HEK293 (cell line): Measurements from ENCODE around the gene ZNF451.
"Not testable (repeated sequence)": the region's sequence is repeated elsewhere in the genome, so short reads cannot be mapped to it uniquely, and the experiment has no call there.

Experiments
- CTCF ChIA-PET: fragments of 350-600 bp; formaldehyde crosslinking; extraction: SDS; loops from one replicate; lab custom pipeline; 2021; ENCODE audit warnings: antibody characterized with exemption; lab: Yijun Ruan, JAX
- POLR2A ChIA-PET: fragments of 300-600 bp; formaldehyde crosslinking; extraction: SDS; loops from one replicate; lab custom pipeline; 2020; ENCODE audit warnings: antibody characterized with exemption, inconsistent platforms; lab: Yijun Ruan, JAX
- H3K27ac ChIP-seq: fragments of 200-500 bp; sonication (Bioruptor generic); 2 replicates; pipeline ENCODE4 v1.5.1; 2014; ENCODE audit warnings: low read depth, low read length, control low read depth, inconsistent platforms; ENCODE audit errors: extremely low read depth
- H3K36me3 ChIP-seq, 2 experiments: fragments of 200-500 bp in 1 of 2; sonication (Bioruptor generic) in 1 of 2; 1 replicate in 1 of 2; 2 replicates in 1 of 2; pipeline ENCODE4 v1.5.1; 2014 to 2017; ENCODE audit warnings: inconsistent platforms in 2 of 2, low read length in 2 of 2; ENCODE audit not compliant: control insufficient read depth in 2 of 2, insufficient read depth in 1 of 2
- H3K4me1 ChIP-seq: fragments of 200-500 bp; sonication (Bioruptor generic); 2 replicates; pipeline ENCODE4 v1.5.1; 2014; ENCODE audit warnings: mild to moderate bottlenecking, low read length, inconsistent platforms; ENCODE audit not compliant: control insufficient read depth, insufficient read depth
- H3K4me3 ChIP-seq: 2 replicates; pipeline ENCODE4 v1.5.1; 2011; ENCODE audit warnings: low read depth, mild to moderate bottlenecking, control low read depth, low read length, moderate library complexity
- H3K9me3 ChIP-seq: fragments of 200-500 bp; sonication (Bioruptor generic); 2 replicates; pipeline ENCODE4 v1.5.1; 2014; ENCODE audit warnings: low read depth, low read length, inconsistent platforms; ENCODE audit not compliant: control insufficient read depth, insufficient read depth
- ATF2 ChIP-seq: fragments of 450-650 bp; formaldehyde crosslinking; IDR thresholded peaks from 2 replicates; pipeline ENCODE4 v1.5.1; 2016; ENCODE audit warnings: missing biosample characterization, missing genetic modification characterization, low read depth
- KLF1 ChIP-seq: fragments of 450-650 bp; formaldehyde crosslinking; IDR thresholded peaks from 2 replicates; pipeline ENCODE4 v1.5.1; 2016; ENCODE audit warnings: missing biosample characterization, missing genetic modification characterization
- KLF10 ChIP-seq: fragments of 450-650 bp; IDR thresholded peaks from 2 replicates; pipeline ENCODE4 v1.5.1; 2018; ENCODE audit warnings: missing biosample characterization, mild to moderate bottlenecking, missing genetic modification characterization
- KLF7 ChIP-seq: fragments of 450-650 bp; formaldehyde crosslinking; IDR thresholded peaks from 2 replicates; pipeline ENCODE4 v1.5.1; 2016; ENCODE audit warnings: missing biosample characterization, missing genetic modification characterization, borderline replicate concordance
- KLF8 ChIP-seq: fragments of 450-650 bp; formaldehyde crosslinking; IDR thresholded peaks from 2 replicates; pipeline ENCODE4 v1.5.1; 2016; ENCODE audit warnings: missing biosample characterization, missing genetic modification characterization
- KLF9 ChIP-seq: fragments of 450-650 bp; formaldehyde crosslinking; IDR thresholded peaks from 2 replicates; pipeline ENCODE4 v1.5.1; 2016; ENCODE audit warnings: missing biosample characterization, missing genetic modification characterization, low read depth
- MYNN ChIP-seq: fragments of 450-650 bp; formaldehyde crosslinking; IDR thresholded peaks from 2 replicates; pipeline ENCODE4 v1.5.1; 2016; ENCODE audit warnings: missing biosample characterization, missing genetic modification characterization, borderline replicate concordance
- PRDM4 ChIP-seq: fragments of 450-650 bp; formaldehyde crosslinking; IDR thresholded peaks from 2 replicates; pipeline ENCODE4 v1.5.1; 2017; ENCODE audit warnings: missing biosample characterization, missing genetic modification characterization
- SP2 ChIP-seq: fragments of 450-650 bp; formaldehyde crosslinking; IDR thresholded peaks from 2 replicates; pipeline ENCODE4 v1.5.1; 2016; ENCODE audit warnings: missing biosample characterization, missing genetic modification characterization
- SP3 ChIP-seq: fragments of 450-650 bp; formaldehyde crosslinking; IDR thresholded peaks from 2 replicates; pipeline ENCODE4 v1.5.1; 2016; ENCODE audit warnings: missing biosample characterization, missing genetic modification characterization
- ZFHX2 ChIP-seq: fragments of 450-650 bp; formaldehyde crosslinking; conservative IDR thresholded peaks from 2 replicates; pipeline ENCODE4 v1.5.1; 2016; ENCODE audit warnings: missing biosample characterization, missing genetic modification characterization
- ZFP37 ChIP-seq: fragments of 450-650 bp; formaldehyde crosslinking; IDR thresholded peaks from 2 replicates; pipeline ENCODE4 v1.5.1; 2016; ENCODE audit warnings: missing biosample characterization, missing genetic modification characterization
- ZNF146 ChIP-seq: fragments of 450-650 bp; formaldehyde crosslinking; IDR thresholded peaks from 2 replicates; pipeline ENCODE4 v1.5.1; 2016; ENCODE audit warnings: missing biosample characterization, missing genetic modification characterization
- ZNF211 ChIP-seq: fragments of 450-650 bp; formaldehyde crosslinking; IDR thresholded peaks from 2 replicates; pipeline ENCODE4 v1.5.1; 2016; ENCODE audit warnings: low read depth, missing biosample characterization, missing genetic modification characterization
- ZNF24 ChIP-seq: fragments of 450-650 bp; formaldehyde crosslinking; IDR thresholded peaks from 2 replicates; pipeline ENCODE4 v1.5.1; 2016; ENCODE audit warnings: missing biosample characterization, missing genetic modification characterization
- ZNF335 ChIP-seq: fragments of 450-650 bp; formaldehyde crosslinking; conservative IDR thresholded peaks from 2 replicates; pipeline ENCODE4 v1.5.1; 2016; ENCODE audit warnings: missing biosample characterization, missing genetic modification characterization
- ZNF555 ChIP-seq: fragments of 450-650 bp; formaldehyde crosslinking; conservative IDR thresholded peaks from 2 replicates; pipeline ENCODE4 v1.5.1; 2017; ENCODE audit warnings: missing biosample characterization, mild to moderate bottlenecking, missing genetic modification characterization, inconsistent platforms
- ZNF558 ChIP-seq: fragments of 450-650 bp; formaldehyde crosslinking; IDR thresholded peaks from 2 replicates; pipeline ENCODE4 v1.5.1; 2016; ENCODE audit warnings: missing biosample characterization, missing genetic modification characterization
- ZNF76 ChIP-seq: fragments of 450-650 bp; formaldehyde crosslinking; IDR thresholded peaks from 2 replicates; pipeline ENCODE4; 2016; ENCODE audit warnings: low read depth, missing biosample characterization, missing genetic modification characterization, borderline replicate concordance
- ZSCAN30 ChIP-seq: fragments of 450-650 bp; IDR thresholded peaks from 2 replicates; pipeline ENCODE4 v1.5.1; 2018; ENCODE audit warnings: missing biosample characterization, mild to moderate bottlenecking, missing genetic modification characterization, moderate library complexity
- ZSCAN4 ChIP-seq: fragments of 450-650 bp; formaldehyde crosslinking; IDR thresholded peaks from 2 replicates; pipeline ENCODE4 v1.5.1; 2017; ENCODE audit warnings: missing biosample characterization, missing genetic modification characterization

The ZNF451 gene

GRCh38 chr6:57089687-57090457 lies at the start of gene ZNF451 (continued):
- TF ChIP-seq ATF2 (tag by site-specific recombination) (no peak), ZNF211 (tag by site-specific recombination) (no peak), MYNN (0 out of 2 replicates have a peak, but pooled peaks have one; percentile 24), KLF9 (tag by site-specific recombination) (peak; percentile 82)

GRCh38 chr6:57044061-57044460 lies 45.9 kb upstream of the ZNF451 start:
- peak; percentile 92 for TF ChIP-seq ZNF558 (tag by site-specific recombination)
- H3K4me1 ChIP-seq, H3K4me3 ChIP-seq, H3K27ac ChIP-seq, H3K9me3 ChIP-seq, H3K36me3 ChIP-seq: not testable (repeated sequence)
- POLR2A ChIA-PET: interaction anchor here (0.6 kb wide), 1 partner anchor 82 kb away, joined by 4 read pairs; no protein-coding TSS in a partner anchor
- CTCF ChIA-PET: interaction anchor here (1.7 kb wide), 1 partner anchor 23 kb away, joined by 6 read pairs; no protein-coding TSS in a partner anchor

GRCh38 chr6:57044568-57044967 lies 45.4 kb upstream of the ZNF451 start:
- CTCF ChIA-PET: interaction anchor here (0.6 to 1.9 kb wide), 2 partner anchors 90 to 165 kb away, joined by 3 to 5 read pairs; partner anchors contain the start of gene BEND6
- peaks cover 11% of the 10 kb centered on the region; the same call in 1 of the 2 replicates for H3K4me1 ChIP-seq
- no peak overlapping the region for H3K4me3 ChIP-seq
- H3K36me3 ChIP-seq: peaks cover 7 to 12% of the 10 kb centered on the region in 2 experiments
- TF ChIP-seq KLF1 (tag by site-specific recombination) (no peak), ZSCAN4 (tag by site-specific recombination) (peak; percentile 78), ZNF146 (tag by site-specific recombination) (peak; percentile 92), ZNF24 (no peak), ZNF555 (tag by site-specific recombination) (no peak)
- POLR2A ChIA-PET: interaction anchor here (0.6 kb wide), 1 partner anchor 83 kb away, joined by 4 read pairs; no protein-coding TSS in a partner anchor
- no peaks in the 10 kb centered on the region for H3K9me3 ChIP-seq
- H3K27ac ChIP-seq: no peak overlapping the region

GRCh38 chr6:57046332-57047256 lies 43.4 kb upstream of the ZNF451 start, which contains the start of gene KIAA1586:
Gene KIAA1586 (plus strand): TSS chr6:57046693. CDS start chr6:57046756, 63 bp downstream.
- peak within 1 kb of the TSS; percentile 67 for H3K4me3 ChIP-seq
- H3K4me1 ChIP-seq: peaks cover 11% of the 10 kb centered on the region; the same call in 1 of the 2 replicates
- H3K36me3 ChIP-seq: peaks cover 27 to 32% of the 10 kb centered on the region in 2 experiments
- ChIA-PET POLR2A (interaction anchor here (0.6 to 1.4 kb wide), 7 partner anchors 8 to 109 kb away, joined by 3 to 8 read pairs (median 5); partner anchors contain the start of gene BEND6), CTCF (interaction anchor here (1.2 to 2.0 kb wide), 4 partner anchors 9 to 144 kb away, joined by 4 to 8 read pairs (median 4); partner anchors contain the start of gene BEND6)
- not testable (repeated sequence) for H3K9me3 ChIP-seq
- peak within 1 kb of the TSS; percentile 71 for H3K27ac ChIP-seq
- TF ChIP-seq ZNF335 (tag by site-specific recombination): peak; percentile 92
- TF ChIP-seq ZNF24: 0 out of 2 replicates have a peak, but pooled peaks have one; percentile 45
- peak; percentile 79 for TF ChIP-seq KLF7
- peak; percentile 32; the same call in 1 of the 2 replicates for TF ChIP-seq PRDM4 (tag by site-specific recombination)
- TF ChIP-seq ZSCAN30 (tag by site-specific recombination): peak; percentile 88
- TF ChIP-seq ZFHX2 (tag by site-specific recombination): peak; percentile 57
- TF ChIP-seq ZFP37 (tag by site-specific recombination): peak; percentile 88
- TF ChIP-seq SP3 (tag by site-specific recombination): peak; percentile 92
- TF ChIP-seq ZNF76 (tag by site-specific recombination): peak; percentile 97
- peak; percentile 95 for TF ChIP-seq KLF8 (tag by site-specific recombination)
- TF ChIP-seq KLF10 (tag by site-specific recombination): peak; percentile 59; the same call in 1 of the 2 replicates
- TF ChIP-seq SP2 (tag by site-specific recombination): peak; percentile 95
